NCI-H2227 (cell line): Measurements from ENCODE around the gene CCDC78.

Experiments
- DNase-seq: peaks from one replicate; lab custom pipeline; 2025; ENCODE audit not compliant: unreplicated experiment; lab: John Stamatoyannopoulos, UW

CCDC78 gene

GRCh38 chr16:711548-712320 lies 14.5 kb downstream of the CCDC78 start:
- peak; percentile 81 for DNase-seq

GRCh38 chr16:711084-711483 lies 15.2 kb downstream of the CCDC78 start:
- DNase-seq, result peak; percentile 35

- DNase-seq, result no peak
Measured at GRCh38 chr16:710500-711075, 15.7 kb downstream of the CCDC78 start.

GRCh38 chr16:709566-710499 lies 16.4 kb downstream of the CCDC78 start:
- DNase-seq, result peak; percentile 98

- no peak for DNase-seq
Measured at GRCh38 chr16:708959-709358, 17.3 kb downstream of the CCDC78 start.

- no peak for DNase-seq
Measured at GRCh38 chr16:708019-708418, 18.2 kb downstream of the CCDC78 start.

GRCh38 chr16:707062-707538 lies 19.1 kb downstream of the CCDC78 start:
- DNase-seq, result no peak

GRCh38 chr16:706189-707061 lies 19.8 kb downstream of the CCDC78 start:
- DNase-seq, result peak; percentile 47

- peak; percentile 94 for DNase-seq
Measured at GRCh38 chr16:705431-706188, 20.6 kb downstream of the CCDC78 start, which contains the start of gene FBXL16. TSS of gene FBXL16 (minus strand) at chr16:705801. CDS start at chr16:697405, 8,396 bp downstream.

- DNase-seq, result peak; percentile 40
Measured at GRCh38 chr16:704552-705380, 21.5 kb downstream of the CCDC78 start.

GRCh38 chr16:704047-704446 lies 22.2 kb downstream of the CCDC78 start:
- no peak for DNase-seq

GRCh38 chr16:703406-703805 lies 22.8 kb downstream of the CCDC78 start:
- no peak for DNase-seq

- DNase-seq, result no peak
Measured at GRCh38 chr16:702341-702740, 23.9 kb downstream of the CCDC78 start.

- no peak for DNase-seq
Measured at GRCh38 chr16:700684-701584, 25.3 kb downstream of the CCDC78 start.

GRCh38 chr16:698911-699671 lies 27.2 kb downstream of the CCDC78 start:
- no peak for DNase-seq

- no peak for DNase-seq
Measured at GRCh38 chr16:695355-696089, 30.7 kb downstream of the CCDC78 start.
